ENCODE data around the gene FHIT.

FHIT gene

DNA sequence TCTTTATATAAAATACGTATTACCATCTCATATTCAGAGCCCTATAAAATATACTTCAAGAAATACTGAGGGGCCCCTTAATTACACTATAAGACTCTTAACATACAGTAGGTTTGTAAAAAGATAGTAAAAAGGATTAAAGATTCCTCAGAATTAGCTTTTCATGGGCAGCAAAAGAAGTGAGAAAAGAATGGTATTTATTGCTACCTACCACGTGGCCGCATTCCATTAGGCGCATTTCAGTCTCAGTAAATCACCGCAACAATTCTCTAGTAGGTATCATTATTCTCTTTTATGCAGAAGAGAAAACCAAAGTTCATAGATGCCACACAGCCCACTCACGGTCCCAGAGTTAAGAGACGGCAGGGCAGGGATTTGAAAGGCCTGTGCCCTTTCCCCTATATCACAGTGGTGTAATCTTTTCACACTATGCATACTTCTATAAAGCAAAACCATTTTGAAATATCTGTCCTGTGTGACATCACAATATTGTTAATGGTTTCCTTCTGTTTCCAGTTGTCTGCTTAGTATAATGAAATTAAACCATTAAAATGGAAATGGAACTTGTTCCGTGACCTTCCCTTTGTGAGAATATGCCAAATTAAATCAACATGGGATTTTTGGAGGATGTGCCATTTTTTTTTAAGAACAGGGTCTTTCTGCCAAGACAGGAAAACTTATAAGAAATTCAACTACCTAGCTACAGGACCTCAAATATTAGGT is 1072.2 kb downstream of the FHIT start:
- no peak for DNase-seq

DNA sequence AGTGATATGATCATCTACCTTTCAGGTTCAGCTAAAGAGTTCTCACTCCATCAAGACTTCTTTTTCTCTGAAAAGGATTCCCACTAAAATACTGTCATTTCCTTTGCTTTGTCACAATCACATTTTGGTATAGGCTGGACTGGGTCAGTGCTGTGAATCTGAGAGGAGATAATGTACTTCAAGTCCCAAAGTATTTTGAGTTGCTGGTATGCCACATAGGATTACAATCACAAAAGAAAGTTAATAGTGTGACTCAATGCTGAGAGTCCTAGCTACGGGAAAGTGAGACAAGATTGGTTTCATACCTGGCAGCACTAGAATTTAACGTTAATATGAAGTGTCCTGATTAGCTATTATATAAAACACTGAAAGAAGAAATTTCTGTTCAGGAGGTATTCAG is 1073.5 kb downstream of the FHIT start:
- DNase-seq, result no peak

DNA sequence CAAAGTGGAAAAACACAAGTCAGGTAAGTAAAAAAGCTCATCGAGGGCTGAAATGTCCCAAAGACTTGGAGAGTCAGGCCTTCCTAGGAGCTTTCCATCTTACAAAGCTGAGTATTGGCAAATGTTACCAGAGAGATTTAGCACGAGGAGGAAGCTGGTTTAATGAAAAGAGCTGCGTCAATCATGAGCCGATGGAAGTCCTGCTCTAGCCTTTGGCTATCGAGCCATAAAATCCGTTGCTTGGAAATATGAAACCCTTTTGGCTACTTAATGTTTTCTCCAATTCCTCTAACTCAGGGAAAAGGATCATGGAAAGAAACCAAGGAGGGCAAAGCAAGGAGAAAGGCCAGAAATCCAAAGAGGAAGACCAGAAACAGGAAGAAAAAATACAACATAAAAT is 1074.6 kb downstream of the FHIT start:
- DNase-seq, result no peak

DNA sequence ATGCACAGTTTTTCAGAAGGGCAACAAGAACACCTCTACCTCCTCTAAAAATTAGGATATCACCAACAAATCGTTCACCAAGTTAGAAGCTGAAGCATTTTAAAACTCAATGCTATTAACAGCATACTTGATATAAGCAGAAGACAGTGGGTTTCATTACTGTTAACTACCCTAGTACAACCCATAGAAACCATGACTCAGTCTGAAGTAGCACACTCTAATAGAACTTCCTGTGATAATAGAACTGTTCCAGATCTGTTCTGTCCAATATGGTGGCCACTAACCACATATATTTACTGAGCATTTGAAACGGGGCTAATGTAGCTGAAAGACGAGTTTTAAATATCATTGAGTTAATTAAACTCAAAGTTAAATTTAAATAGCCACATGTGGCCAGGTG is 1075.6 kb downstream of the FHIT start:
- DNase-seq, result no peak

DNA sequence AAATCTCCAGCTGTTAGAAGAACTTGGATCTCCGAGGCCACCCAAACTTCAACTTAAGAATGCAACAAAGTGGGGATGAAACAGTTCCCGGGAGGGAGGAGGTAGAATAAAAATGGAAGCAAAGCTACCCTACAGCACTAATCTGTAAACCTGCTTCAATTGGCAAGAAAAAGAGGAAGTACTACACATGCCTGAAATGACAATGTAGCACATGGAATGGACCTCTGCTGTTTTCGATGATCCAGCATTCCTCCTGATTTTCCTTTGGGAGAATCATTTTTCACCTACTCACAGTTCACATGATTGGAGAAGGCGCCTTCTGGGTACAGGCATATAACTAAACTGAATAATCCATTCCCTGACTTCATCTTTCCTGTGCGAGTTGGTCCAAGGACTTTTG is 1081.5 kb downstream of the FHIT start:
- no peak for DNase-seq

DNA sequence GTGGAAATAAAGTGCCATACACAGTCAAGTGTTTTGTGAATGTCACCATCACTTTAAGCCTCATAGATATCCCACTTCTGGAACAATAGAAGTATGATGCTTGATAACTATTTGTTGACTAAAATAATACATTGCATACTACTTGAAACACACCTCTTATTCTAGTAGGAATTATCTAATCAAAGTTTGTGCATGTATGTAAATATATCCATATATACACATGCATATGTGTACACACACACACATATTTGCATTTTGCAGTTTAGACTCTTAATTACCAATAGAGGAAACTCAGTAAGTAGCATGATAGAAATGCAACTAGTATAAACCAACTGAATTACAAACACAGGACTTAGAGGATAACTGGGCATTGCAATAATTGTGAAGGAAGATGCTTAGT is 1084.1 kb downstream of the FHIT start:
- no peak for DNase-seq

DNA sequence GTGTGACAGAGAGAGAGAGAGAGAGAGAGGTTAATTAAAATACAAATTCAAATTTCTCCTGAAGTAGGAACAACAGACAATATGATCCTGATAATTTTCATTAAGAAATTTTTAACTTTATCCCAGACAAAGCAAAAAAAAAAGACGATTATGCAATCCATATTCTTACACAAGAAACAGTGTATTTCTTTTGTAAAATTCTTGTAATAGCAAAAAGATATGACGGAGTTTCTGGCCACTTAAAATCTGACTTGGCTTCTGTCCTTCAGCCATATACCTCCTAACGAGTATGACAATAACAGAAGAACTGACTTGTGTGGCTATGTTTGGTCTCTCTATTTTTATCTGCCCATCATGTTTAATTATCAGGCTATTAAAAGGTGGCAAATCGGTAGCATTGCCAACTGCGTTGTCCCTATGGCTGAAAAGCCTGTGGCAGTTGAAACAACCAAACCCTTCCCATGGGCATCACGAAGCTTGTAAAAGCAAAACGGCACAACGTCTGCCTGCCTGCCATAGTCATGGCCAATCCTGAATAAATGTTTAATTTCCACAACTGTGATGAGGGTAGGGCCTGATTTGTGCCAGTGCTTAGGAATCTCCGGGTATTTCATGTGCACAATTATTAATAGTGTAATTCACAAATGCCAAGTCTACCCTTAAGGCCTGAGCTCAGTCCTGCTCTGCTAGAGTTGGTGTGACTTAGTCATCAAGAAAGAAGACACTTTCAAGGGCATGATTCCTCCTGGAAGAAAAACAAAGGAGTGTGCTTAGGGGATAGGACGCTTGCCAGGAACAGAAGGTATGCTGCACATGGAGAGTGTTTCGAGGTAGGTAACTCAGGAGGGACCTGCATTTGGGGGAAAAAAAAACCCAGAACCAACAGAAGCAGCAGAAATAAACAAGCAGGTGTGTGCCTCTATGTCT is 1090.2 kb downstream of the FHIT start:
- DNase-seq, result no peak

DNA sequence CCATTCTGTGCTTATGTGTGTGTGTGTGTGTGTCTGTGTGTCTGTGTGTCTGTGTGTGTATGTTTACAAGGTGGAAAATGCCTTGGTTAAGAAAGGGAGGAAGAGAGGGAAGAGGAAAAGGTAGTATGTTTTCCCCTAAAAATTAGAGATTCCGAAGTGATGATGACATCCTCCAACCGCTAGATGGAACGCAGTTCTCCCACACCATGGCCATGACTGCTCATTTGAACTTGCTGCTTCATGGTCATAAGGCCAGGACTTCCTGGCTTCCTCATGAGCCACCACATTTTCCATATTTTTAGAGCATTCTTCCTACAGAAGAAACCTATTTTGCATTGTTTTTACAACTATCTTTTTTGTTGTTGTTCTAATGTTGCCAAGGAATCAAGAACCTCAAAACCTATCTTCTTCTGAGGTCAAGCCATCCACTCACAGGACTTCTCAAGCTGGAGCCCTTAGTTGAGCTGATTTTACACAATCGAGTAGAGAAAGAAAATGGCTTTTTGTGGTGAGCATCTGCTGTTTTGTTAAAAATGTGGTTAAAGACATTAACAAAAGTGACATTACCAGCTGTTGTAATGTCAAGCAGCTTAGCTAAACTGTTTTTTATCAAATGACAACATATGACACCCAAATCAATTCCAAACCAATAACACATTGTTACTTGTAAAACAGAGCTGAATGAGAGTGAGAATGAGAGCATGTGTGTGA is 1091.0 kb downstream of the FHIT start:
- no peak for DNase-seq

DNA sequence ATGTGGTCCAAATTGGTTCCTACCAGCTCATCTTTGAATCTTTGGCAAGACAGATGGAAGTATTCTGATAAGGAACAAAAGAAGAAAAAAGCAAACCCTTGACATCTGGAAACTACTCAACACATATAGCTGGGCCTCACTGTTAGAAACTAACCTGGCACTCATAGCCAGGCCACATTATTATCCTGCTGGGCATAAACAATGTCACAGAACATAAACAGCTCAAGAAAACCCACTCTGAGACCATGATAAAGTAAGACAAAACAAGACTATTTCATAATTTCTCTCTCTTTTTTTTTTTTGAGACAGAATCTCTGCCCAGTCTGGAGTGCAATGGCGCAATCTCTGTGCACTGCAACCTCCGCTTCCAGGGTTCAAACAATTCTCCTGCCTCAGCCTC is 1093.2 kb downstream of the FHIT start:
- no peak for DNase-seq

DNA sequence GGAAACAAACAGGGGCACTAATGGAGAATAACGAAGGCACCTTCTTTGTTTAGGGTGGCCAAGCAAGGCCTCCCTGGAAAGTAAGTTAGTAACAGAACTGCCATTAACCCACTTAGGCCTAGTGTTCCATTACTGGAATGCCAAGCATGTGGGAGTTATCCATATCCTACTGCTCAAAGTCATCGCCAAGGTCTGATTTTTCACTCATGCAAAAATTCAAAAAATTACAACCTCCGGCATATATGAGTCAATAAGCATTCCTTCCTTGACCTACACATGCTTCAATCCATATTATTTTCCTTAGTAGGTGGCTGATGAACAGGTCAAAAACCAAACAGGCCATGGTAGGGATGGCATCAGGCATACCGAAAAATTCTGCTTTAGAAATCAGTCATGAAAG is 1097.2 kb downstream of the FHIT start:
- DNase-seq, result no peak

DNA sequence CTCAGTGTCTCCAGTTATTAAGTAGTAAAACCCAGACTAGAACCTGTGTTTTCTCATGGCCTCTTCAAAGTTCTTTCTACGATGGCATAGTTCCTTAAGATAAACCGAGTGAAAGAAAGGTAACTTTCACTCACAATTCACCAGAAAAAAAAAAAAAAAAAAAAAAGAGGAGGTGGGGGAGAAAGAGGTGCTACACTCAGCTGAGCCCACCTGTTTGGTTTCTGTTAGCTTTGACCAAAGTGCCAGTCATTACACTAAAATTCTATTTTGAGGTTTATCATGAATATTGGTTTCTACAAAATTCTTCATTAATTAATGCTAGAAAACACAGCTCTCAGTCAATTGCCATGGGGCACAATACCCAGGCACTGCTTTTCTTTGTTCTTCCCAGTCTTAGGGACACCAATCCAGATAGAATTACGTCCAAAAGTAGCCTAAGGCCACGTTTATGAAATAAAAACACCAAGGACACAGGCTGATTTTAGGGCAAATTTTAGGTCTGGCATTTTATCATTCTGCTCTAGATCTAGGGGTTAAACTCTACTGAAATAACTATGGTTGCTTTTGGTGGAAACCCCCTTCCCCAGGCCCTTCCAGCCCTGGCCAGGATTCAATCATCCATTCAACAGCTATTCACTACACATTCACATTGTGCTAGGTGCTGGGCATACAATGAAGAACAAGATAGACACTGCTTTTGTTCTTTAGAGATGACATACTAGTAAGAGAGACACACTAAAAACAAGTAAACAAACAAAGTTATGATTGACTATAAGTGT is 1097.8 kb downstream of the FHIT start:
- DNase-seq, result no peak

DNA sequence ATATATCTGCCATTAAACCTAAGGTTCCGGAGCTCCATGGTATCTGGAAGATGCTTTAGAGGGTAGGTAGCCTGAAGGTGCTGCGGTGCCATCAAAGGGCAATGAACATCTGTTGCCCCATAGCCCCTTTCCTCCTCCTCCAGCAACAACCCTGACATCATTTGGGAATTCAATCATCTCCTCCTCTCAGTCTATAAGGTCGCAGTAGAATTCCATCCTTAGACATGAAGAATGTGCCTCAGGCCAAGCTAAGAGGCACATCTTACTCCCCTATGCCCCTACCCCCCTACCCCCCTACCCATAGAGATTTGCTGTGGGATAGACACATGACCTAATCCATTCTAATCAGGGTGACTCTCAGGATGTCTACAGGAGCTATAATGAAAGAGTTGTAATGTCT is 1101.8 kb downstream of the FHIT start:
- DNase-seq, result no peak

DNA sequence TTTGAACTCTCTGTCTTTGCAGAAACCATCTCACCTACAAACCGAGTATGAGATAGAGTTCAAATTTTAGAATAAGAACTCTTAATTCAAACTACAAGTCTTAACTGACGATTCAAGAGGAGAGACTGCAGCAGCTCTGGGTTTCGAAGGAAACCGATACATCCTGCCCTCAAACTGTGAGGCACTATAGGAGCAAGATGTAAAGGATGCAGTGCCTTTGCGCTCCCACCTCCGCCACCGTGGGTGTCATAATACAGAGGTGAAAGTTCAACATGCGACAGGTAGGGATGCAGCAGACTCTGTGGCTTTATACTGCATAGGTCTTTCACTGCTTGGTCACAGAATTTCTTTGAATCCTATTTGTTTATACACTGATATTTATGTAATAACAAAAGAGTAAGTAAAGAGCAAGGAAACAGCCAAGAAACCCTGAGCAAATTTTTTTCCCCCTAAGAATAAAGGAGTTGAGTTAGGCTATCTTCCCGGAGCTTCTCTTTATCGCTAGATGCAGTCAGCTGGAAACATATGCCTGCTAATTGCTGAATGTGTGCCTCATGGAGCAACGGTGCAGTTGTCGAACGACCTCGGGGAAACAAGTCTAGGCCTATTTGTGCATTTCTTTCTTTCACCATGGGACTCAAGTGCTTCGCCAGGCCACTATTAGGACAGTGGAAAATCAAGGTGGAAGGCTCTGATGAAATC is 1103.9 kb downstream of the FHIT start:
- no peak for DNase-seq

DNA sequence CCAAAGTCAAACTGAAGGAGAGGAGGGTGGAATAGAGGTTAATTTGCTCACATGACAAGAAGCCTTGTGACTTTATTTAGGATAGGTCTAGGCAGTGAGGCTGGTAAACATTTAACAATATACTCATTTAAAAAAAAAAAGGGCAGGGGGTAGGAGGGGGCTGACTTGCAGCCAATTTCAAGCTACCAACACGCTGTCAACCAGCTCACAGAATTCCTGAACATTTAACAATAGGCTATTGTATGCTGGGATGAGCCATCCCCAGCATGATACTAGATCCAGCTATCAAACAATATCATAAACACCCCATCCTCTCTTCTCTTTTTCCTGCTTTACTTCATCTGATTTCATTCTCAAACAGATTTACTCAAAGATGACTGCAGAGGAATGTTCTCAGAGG is 1105.1 kb downstream of the FHIT start:
- no peak for DNase-seq

DNA sequence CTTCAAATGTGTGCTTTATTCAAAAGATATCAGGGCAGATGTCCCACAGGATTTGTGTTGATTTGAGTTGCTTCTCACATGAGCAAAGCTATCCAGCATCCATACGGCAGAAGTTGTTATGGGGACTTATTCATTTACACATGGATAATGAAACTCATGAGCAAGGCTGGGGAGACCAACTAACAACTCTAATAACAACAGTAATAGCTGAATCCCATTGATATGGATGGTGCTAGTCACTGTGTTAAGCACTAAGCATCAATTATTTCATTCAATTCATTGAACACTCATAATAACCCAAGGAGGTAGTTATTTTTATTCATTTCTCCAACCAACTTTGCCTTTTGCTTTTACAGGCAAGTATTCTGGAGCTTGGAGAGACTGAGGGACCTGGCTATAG is 1107.2 kb downstream of the FHIT start:
- DNase-seq, result no peak

DNA sequence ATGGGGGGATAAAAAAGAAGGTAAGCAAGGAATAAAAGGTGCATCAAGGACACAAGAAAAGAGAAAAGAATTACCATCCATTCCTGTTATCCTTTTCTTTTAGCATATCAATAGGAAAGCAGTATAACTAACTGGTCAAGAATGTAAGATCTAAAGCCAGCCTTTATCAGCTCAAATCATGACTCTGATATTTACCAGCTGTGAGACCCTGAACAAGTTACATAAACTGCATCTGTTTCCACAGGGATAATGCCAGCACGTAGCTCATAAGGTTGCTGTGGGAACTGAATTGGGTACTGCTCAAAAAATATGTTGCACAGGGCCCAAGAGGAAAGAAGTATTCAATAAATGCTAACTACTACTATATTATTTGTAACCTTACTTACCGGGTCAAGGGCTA is 1109.2 kb downstream of the FHIT start:
- no peak for DNase-seq

DNA sequence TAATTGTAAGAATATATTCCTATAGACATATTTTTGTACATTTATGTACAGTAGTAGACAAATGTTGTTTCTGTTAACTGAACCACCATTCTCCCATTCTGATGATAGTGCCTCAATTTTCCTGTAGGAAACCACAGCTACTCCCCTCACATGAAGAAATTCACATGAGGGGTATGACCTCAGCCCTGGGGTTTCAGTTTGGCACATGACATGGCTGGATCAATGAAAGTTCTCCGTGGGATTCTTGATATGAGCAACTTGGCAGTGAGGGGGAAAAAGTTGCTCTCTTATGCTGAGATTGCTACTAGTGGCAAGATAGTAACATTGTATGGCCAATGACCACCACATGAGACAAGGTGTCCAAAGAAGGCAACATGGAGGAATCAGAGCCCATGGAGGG is 1111.1 kb downstream of the FHIT start:
- no peak for DNase-seq

DNA sequence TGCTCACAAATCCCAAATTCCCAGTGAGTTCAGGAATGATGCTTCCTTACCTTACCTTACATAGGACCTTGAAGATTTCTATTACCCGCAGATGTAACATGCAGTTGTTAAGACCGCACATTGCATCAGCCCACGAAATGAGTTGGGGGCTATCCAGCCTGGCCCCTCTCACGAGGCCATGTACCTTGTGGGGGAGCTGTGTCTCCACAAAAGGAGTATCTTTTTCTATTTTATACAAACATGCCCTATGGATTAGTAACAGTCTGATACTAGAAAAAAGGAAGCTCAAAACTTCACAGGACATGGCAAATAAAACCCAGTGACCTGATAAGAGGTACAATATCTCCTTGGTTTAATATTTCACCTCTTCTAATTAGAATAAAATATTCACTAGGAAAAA is 1114.7 kb downstream of the FHIT start:
- no peak for DNase-seq

DNA sequence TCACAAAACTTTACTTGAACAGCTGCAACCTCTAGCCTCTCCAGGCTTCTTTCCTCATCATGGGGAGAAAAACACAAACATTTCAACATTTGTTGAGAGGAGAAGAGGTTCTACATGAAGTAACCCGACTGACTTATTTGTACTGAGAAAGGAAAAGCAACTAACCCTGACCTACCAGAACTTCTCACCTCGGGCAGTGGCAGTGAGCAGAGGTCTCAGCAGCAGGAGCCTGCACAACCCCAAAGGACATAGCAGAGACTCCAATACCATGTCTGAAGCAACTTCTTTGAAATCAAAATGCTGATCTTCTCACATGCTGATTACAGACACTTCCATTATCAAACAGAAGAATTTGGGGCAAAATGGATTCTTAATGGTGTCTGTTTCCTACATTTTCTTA is 1115.8 kb downstream of the FHIT start:
- no peak for DNase-seq

DNA sequence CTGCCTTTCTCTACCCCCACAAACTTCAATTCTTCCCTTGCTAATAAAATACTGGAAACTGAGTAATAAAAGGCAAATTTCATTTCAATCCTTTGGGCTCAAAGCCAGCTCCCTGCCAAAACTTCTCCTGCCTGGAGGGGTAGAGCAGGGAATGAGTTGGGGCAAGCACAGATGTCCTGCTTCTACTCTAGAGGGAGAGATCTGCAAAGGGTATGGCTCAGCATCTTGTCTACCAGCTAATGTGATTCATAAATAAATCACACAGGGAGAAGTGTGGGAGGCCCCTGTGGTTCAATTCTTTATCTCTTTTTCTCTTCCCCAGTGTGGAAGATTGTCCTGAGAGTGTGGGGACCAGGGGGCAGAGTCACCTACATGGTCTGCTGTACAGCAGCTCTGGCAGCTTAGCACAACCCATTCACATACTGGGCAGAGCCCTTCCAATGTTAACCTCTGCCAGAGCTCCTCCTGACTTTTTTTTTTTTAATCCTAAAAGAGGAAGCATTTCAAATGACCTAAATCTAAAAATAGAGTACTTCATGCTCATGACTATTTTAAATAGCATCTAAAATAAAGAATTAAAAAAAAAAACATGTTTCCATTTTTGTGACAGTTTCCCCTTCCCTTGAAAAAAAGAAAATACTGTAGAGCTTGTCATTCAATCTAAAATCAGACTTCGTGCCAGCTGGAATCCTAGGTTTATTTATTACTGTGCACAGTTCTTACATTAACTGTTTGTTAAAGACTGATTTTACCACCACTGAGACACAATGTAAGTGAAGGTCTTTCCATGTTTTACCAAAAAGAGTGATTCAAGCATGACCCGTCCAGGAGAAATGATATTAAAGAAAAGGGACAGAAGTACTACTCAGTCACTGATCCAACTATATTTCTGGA is 1117.7 kb downstream of the FHIT start:
- DNase-seq, result no peak

DNA sequence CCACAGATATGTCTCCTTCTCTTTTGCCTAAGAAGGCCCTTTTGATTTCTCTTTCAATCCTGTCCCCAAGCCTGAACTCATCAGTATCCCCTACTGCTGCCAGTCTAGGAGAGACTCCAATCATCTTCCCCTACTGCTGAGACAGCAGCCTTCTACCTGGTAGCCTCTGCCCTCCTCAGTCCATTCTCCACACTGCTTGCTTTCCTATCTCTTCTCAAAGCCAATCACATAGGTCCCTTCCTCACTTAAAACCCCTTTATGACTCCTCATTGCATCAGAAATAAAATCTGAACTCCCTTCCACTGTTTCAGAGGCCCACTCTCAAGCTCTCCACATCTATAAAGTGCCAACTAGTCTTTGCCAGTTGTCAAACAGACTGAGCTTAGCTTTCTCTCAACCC is 1119.6 kb downstream of the FHIT start:
- DNase-seq, result no peak

All from central memory CD4-positive, alpha-beta T cell (primary cell).